Hematopoietic multipotent progenitor cell treated with erythropoietin and hydrocortisone succinate and interleukin-3 and kit ligand, for 4 days (in vitro differentiated cells): ENCODE data around the gene BDH2.

ENCODE experiments used
- DNase-seq: peaks from one replicate; pipeline ENCODE4 v3.0.0-alpha.2; 2015

Gene BDH2

GRCh38 chr4:103099691-103100392 is at the start of gene BDH2:
TSS of gene BDH2 (minus strand) at chr4:103099834. CDS start at chr4:103096254, 3,580 bp downstream.
- DNase-seq: peak; percentile 97

- no peak for DNase-seq
Observed at GRCh38 chr4:103144926-103145325, 45.3 kb upstream of the BDH2 start.

GRCh38 chr4:103137446-103137827 is 37.8 kb upstream of the BDH2 start:
- no peak for DNase-seq

DNA sequence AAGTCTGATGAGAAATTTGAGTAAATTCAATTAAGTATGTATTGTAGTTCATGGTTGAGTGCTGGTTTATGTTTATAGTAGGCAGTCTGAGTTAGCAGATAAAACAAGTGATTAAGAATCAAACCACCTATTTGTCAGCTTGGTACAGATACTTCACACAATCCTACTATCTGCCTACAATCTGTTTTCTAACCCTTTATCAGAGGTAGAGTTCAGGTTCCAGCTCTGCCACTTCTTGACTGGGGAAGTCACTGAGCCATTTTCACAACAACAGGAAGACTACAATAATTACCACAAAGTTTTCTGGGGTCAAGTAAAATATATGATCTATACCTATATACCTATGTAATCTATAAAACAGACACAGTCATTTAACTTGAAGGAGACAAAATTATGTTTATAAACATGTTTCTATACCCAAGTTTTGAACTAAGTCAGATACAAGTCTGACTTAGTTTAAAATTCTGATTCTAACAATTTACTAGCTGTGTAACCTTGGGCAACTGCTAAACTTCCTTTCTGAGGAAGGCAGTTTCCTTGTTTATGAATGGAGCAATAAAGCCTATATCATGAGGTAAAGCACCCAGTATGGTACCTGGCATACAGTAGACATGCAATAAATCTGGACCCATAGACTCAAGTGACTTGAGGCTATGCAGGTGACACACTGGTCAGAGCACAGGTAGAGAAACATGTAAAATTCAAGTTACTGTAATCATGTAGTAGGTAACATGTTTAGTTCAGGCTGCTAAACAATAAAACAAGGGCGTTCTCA is 37.2 kb upstream of the BDH2 start:
- DNase-seq: no peak

DNA sequence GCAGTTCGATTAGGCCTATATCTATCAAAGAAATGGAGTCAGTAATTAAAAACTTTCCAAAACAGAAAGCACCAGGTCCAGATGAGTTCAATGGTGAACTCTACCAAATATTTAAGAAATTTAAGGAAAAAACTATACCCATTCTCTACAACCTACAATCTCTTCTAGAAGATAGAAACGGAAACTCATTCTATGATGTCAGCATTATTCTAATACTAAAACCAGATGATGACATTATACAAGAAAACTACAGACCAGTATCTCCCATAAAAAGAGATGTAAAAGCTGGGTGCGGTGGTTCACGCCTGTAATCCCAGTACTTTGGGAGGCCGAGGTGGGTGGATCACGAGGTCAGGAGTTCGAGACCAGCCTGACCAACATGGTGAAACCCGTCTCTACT is 29.5 kb upstream of the BDH2 start:
- no peak for DNase-seq

- no peak for DNase-seq
Observed at GRCh38 chr4:103126126-103126525, 26.5 kb upstream of the BDH2 start.

- DNase-seq: no peak
Observed at GRCh38 chr4:103123114-103123513, 23.5 kb upstream of the BDH2 start.

GRCh38 chr4:103118166-103118565 is 18.5 kb upstream of the BDH2 start:
- no peak for DNase-seq

GRCh38 chr4:103111598-103111997 is 12.0 kb upstream of the BDH2 start:
- no peak for DNase-seq

DNA sequence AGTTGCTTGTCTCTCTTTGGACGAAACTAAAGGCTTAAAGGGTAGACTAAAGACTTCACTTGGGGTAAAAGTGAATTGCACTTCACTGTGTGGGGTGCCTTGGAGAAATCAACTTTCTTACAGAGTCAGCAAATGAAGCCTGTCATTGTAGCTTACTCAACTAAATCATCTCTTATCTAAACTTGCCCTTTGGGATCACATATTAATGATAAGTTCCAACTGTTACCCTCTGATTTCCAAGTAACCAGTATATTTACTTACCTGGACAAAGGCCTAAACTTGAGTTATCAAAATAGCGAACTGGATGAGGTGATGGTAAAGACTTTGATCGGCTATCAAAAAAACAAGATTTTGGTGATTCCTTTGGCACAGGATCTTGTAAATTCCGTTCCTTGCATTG is 8.9 kb upstream of the BDH2 start:
- no peak for DNase-seq

DNA sequence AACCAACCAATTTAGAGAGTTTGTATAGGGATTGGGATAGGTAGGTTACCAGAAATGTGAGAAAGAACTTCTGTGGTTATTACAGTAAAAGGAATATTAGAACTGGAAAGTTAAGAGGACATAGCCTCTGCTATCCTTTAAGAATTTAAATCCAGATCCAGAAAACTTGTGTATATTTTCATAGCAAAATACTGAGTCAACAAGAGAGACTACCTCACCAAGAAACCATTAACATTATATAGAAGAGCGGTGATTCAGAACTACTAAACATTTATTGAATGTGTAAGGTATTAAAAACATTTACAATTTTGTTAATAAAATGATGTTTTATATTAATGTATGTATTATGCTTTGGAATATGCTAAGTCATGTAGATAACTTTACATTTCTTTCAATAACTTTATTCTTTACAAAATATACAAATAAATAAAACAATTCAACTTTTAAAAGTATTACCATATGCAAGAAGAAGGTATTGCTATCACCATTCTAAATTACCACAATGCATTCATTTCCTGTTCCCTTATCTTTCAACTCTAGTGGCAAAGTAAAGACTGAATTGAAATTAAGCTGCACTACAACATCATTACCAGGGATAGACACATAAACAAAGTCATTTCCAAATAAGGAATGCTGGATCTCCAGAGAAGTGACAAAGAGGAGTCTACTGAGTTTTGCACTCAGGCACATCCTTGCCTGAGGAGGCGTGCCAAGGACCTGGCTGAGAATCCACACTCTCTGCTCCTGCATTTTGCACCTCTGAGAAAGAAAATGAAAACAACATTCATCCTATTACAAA is 6.1 kb upstream of the BDH2 start:
- peak; percentile 41 for DNase-seq

DNA sequence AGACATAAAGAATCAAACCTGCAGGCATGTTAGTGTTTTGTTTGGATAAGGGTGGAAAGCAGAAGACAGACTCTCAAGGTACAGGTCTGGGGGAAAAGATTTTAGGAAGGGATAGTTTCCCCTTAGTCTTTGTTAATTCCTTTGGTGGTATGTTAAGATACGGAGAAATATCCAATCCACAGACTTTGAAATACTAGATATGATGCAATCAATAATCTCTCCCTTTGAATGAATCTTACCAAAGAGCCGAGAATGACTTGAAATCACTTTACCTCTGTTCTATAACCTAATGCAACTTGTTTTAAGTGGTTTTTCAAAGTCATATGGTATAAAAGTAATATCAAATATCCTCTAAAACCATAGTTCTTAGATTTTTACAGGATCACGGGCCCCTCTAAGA is 5.3 kb upstream of the BDH2 start:
- no peak for DNase-seq

DNA sequence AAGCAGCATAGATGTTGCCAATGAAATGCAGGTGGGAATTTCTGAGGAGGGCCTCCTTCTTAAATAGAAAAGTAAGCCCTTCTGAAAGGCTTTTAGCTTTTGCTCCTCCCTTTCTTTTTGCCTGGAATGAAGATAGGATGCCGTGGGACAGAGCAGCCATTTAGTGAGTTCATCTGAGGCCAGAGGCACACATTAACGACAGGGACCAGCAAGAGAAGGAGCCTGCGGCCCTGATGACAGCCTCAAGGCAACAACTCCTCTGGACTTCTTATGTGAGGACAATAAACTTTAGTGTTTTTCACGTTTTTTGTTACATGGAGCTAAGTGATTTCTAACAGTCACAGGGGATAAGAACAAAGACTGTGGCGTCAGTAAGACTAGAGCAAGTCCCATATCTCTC is 1.1 kb upstream of the BDH2 start:
- no peak for DNase-seq

- no peak for DNase-seq
Observed at GRCh38 chr4:103098756-103099440, 736 bp downstream of the BDH2 start.

DNA sequence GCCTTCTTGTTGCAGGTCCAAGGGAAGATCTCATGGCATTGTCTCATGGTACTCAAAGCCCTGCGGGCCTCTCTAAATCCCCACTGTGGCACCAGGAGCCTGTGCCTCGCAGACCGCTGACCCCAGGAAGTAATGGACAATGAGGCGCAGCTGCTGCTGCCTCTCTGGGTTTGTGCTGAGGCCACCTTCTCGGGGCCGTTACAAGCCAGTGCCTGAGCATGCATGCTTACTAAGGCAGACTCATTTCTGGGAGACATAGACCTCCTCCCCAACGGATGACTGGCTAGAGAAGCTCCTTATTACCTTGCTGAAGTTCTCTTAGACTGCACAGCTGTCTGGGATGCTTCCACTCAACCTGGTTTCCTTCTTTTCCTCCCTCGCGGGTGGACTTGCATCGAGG is 1.3 kb downstream of the BDH2 start:
- DNase-seq: no peak

DNA sequence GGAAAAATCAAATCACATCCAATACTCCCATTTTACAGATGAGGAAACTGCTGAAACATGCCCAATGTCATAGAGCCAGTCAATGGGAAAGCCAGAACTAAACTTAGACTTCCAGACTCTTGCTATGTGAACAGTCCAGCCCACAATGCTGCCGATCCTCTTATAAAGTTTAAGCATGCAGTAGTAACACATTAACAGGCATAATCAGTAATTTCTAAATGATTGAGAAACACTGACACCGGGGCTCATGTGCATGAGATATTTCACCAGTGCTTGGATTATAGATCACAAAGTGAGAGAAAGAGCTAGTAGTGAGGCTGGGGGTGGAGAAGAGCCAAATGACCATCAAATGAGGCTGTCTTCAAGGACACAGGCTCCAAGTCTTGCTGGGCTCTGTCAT is 2.5 kb downstream of the BDH2 start:
- no peak for DNase-seq

DNA sequence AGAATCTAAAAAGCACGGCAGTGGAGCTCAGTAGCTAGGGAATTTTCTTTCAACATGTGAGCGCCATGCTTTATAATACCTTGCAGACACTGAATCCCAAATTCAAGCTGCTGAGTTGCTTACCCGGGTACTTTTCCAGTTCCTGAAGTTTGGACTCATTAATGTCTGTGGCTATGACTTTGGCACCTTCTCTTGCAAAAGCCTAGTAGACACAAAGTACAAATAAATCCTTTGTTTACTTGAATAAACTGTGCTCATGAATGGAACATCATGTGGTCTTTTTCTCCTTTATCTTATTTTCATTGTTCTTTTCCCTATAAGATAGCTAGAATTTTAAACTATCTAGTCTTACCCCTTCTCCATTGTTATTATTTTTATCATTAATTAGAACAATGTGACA is 4.6 kb downstream of the BDH2 start:
- DNase-seq: no peak

DNA sequence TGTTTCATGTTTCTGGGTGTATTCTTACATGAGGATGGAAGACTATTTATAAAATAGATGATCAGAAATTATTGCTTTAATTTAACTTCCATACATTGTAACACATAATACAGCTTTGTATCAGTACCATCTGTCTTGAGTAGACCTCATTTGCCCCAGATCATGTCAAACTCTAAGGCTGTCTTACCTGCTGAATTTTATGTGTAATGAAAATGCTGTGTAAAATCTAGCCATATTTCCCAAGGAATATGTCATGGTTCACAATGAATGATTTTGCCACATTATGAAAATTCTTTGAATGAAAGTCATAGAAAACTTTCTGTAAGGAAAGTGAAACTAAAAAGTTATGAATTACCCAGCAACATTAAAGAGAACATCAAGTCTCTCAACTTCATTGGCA is 7.4 kb downstream of the BDH2 start:
- no peak for DNase-seq

DNA sequence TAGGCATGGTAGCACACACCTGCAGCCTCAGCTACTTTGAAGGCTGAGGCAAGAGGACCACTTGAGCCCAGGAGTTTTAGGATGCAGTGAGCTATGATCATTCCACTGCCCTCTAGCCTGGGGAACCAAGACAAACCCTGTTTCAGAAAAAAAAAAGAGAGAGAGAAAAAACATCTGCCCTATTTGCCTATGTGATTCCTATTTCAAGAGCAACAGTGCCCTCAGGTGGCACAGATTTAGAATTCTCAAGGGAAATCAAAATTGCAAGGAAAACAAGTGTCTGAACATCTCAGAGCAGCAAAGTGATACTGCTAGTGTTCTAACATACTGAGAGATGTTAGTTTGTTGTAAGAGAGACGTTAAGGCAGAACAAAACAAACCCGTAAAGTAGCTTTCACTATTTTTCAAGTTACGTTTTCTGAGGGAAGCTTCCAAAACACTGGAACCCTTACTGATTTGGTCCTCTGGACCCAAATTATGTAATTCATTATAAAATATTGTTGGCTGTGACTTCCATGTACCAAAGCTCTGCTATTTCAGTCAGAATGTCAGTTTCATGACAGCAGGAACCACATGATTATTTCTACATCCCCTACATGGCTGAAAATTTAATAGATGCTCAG is 7.9 kb downstream of the BDH2 start:
- peak; percentile 87 for DNase-seq

- no peak for DNase-seq
Observed at GRCh38 chr4:103089481-103089880, 10.2 kb downstream of the BDH2 start.

DNA sequence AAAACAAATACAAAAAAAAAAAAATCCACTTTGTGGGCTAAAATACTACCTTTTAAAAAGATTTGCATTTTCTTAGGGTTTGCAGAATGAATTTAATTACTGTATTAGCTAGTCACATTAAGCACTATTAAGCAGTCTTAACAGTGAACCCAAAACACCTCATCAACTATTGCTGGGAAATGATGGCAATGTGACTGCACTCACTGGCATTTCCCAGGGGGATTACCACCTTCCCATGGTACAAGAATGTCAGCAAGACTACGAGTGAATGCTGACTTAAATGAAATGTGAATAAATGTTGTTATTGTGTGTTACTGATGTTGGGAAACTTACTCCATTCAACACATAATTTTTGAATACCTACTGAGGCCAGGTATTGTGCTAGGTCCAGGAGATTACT is 13.1 kb downstream of the BDH2 start:
- DNase-seq: no peak

- no peak for DNase-seq
Observed at GRCh38 chr4:103085555-103086196, 14.0 kb downstream of the BDH2 start.
